HL-60/S4 (cell line): ENCODE data around the gene HMGN5.

ENCODE experiments used
- in situ Hi-C: fragments of 300-500 bp; cut with MboI; formaldehyde crosslinking; loops from 2 replicates; pipeline ENCODE4 v1.14.3; 2022; ENCODE audit warnings: low sequenced_read_pairs

Gene HMGN5

DNA sequence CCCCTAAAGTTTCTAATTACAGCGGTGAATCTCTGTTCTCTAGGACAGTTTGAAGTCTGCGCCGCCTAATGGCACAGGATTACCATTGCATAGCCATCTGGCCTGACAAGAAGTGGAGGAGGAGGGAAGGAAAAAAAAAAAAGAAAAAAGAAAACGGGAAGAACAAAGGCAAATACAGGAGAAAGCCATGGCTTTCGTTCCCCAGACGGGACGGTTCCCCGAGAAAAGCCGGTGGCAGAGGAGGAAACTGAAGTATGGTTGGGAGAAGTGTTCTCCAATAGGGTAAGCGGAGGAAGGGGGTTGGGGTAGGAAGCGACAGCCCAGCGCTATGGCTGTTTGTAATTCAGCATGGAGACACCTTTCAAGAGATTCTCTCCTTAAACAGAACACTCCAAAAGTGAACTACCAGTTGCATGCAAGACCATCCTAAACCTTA, 80.8 kb downstream of the HMGN5 start:
- in situ Hi-C loops: no loop called here

DNA sequence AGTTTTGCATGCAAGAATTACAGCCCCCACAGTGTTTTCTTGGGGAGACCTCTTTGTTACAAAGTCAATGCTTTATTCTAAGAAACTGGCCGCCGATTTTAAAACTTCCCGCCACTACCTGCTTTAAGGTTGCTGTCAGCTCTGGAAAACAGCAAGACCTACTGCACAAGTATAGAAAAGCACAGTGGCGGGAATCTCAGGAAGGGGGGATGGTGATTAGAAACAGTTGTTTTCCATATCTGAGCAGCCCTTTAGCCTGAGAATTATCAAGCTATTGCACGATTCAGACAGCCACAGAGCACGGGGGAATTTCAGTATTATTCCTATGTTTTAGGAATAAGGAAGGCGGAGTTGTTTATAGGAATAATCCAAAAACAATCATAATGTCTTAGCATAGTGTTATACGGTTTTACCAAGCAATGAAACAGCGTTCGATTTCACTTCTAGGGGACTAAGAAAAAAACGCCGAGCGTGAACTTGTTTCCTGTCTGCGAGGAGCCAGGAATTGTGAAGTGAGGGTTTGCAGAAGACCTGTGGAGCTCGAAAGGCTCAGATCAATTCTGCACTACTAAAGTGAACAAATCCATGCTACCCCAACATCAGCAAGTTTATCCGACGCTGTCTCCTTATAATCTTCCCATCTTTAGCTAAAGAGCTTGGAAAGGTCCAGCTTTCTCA, 81.3 kb downstream of the HMGN5 start:
- in situ Hi-C loops: no loop called here

DNA sequence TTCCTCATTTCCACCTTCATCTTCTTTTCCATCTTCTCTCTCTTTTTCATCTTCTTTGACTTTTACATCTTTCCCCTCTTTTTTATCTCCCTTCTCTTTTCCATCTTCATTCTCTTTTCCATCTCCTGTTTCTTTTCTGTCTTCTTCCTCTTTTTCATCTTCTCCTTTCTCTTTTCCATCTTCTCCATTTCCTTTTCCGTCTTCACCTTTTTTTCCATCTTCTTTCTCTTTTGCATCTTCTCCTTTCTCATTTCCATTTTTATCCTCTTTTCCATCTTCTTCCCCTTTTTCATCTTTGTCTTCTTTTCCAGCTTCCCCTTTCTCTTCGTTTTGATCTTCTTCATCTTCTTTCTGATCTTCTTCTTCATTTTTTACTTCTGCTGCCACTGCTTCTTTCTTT, 87.0 kb downstream of the HMGN5 start:
- in situ Hi-C loops: no loop called here

- in situ Hi-C loops: no loop called here
These were observed 91.4 kb downstream of the HMGN5 start for GRCh38 chrX:81110286-81110685.

GRCh38 chrX:81082649-81083048, 119.1 kb downstream of the HMGN5 start:
- in situ Hi-C loops: no loop called here
